ENCODE data around the gene GATC.
"Not testable (repeated sequence)": the region's sequence is repeated elsewhere in the genome, so short reads cannot be mapped to it uniquely, and the experiment has no call there.

The GATC gene

GRCh38 chr12:120437735-120438494, 8.3 kb upstream of the GATC start, which contains the start of gene COX6A1:
COX6A1 (plus strand) TSS chr12:120438113; CDS start chr12:120438127, 14 bp downstream.
- FAIRE-seq = peak; percentile 96

- no peak for FAIRE-seq
Measured at GRCh38 chr12:120438495-120439198, 7.6 kb upstream of the GATC start.

- FAIRE-seq = no peak
Measured at GRCh38 chr12:120439646-120440247, 6.5 kb upstream of the GATC start.

DNA sequence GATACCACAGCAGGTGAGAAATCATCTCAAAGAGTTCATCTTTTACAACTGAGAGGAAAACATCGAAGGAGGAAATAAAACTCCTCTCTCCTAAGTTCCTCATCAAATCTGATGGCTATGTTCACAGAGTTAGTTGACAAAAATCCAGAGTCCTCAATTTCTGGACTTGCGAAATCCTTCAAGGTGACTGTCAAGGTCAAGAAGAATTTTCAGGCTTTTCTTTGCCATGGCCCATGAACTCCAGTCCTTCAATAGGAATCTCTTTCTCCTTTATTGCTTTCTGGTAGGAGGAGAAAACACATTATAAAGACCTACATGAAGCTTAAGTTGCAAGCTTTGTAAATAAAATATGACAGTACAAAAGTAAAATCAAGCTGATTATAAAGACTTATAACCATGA, 1.6 kb upstream of the GATC start:
- FAIRE-seq = no peak

DNA sequence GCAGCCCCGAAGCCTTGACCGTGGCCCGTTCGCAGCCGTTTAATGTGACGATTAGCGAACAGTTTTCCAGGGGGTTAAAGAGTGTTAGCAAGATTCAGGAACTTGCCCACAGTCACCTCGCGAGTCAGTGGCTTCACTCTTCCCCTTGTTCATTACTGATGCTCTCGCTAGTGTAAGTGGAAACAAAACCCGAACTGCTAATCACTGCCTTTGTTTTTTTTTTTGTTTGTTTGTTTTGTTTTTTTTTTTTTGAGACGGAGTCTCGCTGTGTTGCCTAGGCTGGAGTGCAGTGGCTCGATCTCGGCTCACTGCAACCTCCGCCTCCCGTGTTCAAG, 567 bp downstream of the GATC start:
- not testable (repeated sequence) for FAIRE-seq

GRCh38 chr12:120447992-120448391, 1.7 kb downstream of the GATC start:
- FAIRE-seq = no peak

- FAIRE-seq = not testable (repeated sequence)
Measured at GRCh38 chr12:120452524-120452923, 6.3 kb downstream of the GATC start.

DNA sequence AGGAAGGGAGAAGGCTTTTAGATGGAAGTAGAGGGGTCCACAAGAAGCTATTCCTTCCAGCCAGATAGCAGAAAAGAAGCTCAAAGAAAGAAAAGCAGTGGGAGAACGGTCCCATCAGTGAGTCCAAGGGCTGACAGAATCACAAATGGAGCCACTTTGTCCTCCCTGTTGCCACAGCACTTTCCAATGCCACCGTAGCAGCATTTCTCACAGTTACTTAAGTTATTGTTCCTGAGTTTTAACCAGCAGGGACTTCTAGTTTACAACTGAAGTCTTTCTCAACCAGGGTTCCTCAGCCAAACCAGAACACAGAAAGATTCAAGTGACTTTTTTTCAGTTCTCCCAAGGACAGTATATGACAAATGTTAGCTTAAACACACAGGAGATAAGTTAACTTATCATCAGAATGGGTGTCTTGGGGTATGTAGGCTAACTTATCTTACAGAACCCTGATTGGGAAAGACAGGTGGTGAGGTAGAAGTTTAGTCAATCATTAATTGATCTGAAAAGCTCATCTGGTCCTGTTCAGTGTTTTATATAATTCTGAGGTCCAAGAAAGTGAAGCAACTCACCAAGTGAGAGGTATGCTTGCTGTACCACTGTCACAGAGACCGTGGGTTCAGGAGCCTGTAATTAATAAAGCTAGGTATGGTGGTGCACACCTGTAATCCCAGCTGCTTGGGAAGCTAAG, 7.0 kb downstream of the GATC start:
- FAIRE-seq = no peak

- peak; percentile 73 for FAIRE-seq
Measured at GRCh38 chr12:120453977-120454376, 7.7 kb downstream of the GATC start.

DNA sequence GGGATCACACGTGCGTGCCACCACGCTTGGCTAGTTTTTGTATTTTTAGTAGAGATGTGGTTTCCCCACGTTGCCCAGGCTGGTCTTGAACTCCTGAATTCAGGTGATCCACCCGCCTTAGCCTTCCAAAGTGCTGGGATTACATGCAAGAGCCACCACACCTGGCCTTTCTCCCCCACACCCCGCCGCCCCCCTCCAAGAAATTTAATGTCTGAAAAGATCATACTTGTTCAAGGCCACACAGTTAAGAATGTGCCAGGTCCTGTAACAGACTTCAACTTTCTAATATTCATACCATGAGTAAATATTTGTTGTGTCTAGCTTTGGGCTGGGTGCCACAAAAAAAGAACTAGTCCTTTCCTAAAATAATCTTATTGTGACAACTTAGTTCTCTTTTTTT, 9.1 kb downstream of the GATC start:
- no peak for FAIRE-seq

GRCh38 chr12:120457133-120457532, 10.9 kb downstream of the GATC start:
- FAIRE-seq = no peak

DNA sequence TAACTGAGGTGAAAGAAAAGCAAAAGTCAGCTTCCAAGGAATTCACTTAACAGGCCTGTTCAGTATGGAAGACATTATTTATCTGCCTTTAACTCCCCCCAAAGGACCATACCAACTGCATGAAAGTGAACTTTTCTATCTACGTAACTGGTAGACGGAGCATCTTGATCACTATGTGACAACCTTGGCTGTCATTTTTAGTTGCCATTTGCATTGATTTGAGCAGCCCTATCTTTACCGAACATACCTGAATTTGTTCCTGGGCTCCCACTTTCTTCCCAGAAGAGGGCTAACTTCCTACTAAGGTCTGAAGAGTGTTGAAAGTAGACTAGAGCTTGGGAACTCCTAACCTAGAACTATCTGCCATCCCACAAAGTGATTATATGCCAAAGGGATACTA, 13.9 kb downstream of the GATC start:
- FAIRE-seq = no peak

DNA sequence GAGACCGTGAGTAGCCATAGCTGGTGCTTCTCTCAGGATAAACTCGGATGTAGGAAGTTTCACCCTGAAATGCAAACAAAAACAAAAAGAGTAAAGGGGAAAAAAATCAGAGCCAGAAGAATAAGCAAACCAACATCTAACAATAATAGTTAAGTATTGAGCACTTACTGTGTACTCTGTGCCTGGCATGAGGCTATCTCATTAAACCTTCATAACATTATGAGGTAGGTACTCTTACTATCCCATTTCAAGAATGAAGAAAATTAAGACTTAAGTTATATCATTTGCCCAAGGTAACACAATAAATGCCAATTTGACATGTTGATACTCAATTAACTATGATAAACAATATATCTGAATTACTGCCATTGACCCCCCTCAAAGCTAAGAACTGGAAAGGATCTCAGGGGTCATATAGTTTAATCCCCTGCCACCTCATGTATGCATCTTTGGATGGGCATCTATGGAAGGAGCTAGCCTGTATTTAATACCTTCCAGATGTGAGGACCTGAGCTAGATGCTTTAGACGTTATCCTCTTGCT, 15.9 kb downstream of the GATC start:
- FAIRE-seq = no peak

- FAIRE-seq = no peak
Measured at GRCh38 chr12:120463712-120464111, 17.5 kb downstream of the GATC start.

- no peak for FAIRE-seq
Measured at GRCh38 chr12:120465756-120466155, 19.5 kb downstream of the GATC start.

DNA sequence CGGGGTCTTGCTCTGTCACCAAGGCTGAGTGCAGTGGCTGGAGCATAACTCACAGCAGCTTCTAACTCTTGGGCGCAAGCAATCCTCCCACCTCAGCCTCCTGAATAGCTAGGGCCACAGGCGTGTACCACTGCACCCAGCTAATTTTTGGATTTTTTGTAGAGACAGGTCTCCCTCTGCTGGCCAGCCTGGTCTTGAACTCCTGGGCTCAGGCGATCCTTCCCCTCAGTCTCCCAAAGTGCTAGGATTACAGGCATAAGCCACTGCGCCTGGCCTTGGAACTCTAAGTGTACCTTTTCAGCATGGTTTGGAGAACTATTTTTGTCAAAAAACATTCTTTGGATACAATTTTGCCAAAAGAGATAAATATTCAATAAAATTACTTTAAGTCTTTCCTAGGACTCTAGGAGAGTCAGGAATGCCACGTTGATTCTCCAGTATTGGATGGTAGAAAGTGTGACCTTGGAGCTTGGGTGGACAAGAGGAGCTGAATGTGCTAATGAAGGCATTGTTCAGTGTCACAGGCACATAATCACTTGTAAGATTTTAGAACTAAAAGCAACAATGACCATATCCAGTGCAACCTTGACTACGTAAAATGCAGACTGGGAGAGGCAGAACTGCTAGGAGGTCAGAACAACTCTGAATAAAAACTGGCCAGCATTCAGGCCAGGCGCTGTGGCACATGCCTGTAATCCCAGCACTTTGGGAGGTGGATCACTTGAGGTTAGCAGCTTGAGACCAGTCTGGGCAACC, 20.5 kb downstream of the GATC start:
- peak; percentile 72 for FAIRE-seq

DNA sequence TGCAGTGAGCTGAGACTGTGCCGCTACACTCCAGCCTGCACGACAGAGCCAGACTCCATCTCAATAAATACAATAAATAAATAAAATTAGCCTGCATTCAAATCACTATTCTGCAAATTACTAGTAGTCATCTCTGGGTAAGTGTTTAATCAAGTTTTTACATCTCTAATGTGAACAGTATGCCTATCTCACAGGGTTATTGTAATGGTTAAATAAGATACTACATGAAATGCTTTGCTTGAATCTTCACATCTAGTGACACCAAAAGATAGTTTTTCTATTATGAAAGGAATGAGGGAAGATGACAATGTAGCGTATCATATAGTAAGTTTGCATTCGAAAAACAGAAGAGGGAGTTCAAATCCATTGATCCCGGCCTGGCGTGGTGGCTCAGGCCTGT, 21.2 kb downstream of the GATC start:
- no peak for FAIRE-seq

DNA sequence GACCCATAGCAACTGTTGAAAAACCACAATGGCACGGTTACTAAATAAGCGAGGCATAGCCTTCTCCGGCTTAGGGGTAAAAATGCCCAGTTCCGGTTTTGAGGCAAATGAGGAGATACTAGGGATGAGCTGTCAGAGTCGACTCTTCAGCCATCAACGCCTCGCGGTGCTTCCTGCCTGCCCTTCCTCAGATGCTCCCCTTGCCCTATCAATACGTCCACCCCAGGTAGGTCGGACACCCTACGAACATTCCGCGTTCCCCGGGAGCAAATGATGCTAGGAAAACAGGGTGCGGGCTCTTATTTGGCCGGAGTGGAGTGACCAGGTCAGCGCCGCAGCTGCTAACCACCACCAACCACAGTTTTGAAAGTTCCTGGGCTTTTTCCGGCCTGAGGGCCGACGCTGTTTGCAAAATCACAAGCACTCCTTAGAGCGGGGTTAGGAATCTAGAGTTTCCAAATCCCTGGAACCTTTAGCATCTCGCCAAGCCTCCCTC, 22.1 kb downstream of the GATC start:
- FAIRE-seq = no peak

GRCh38 chr12:120468821-120469449, 22.7 kb downstream of the GATC start:
- FAIRE-seq = no peak

- FAIRE-seq = no peak
Measured at GRCh38 chr12:120469450-120470149, 23.4 kb downstream of the GATC start, which contains the start of gene SRSF9. SRSF9 (minus strand) TSS chr12:120469748; CDS start chr12:120469609, 139 bp downstream.
